ENCODE data around the gene OCEL1.

Gene OCEL1, protein sequence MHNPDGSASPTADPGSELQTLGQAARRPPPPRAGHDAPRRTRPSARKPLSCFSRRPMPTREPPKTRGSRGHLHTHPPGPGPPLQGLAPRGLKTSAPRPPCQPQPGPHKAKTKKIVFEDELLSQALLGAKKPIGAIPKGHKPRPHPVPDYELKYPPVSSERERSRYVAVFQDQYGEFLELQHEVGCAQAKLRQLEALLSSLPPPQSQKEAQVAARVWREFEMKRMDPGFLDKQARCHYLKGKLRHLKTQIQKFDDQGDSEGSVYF

DNA sequence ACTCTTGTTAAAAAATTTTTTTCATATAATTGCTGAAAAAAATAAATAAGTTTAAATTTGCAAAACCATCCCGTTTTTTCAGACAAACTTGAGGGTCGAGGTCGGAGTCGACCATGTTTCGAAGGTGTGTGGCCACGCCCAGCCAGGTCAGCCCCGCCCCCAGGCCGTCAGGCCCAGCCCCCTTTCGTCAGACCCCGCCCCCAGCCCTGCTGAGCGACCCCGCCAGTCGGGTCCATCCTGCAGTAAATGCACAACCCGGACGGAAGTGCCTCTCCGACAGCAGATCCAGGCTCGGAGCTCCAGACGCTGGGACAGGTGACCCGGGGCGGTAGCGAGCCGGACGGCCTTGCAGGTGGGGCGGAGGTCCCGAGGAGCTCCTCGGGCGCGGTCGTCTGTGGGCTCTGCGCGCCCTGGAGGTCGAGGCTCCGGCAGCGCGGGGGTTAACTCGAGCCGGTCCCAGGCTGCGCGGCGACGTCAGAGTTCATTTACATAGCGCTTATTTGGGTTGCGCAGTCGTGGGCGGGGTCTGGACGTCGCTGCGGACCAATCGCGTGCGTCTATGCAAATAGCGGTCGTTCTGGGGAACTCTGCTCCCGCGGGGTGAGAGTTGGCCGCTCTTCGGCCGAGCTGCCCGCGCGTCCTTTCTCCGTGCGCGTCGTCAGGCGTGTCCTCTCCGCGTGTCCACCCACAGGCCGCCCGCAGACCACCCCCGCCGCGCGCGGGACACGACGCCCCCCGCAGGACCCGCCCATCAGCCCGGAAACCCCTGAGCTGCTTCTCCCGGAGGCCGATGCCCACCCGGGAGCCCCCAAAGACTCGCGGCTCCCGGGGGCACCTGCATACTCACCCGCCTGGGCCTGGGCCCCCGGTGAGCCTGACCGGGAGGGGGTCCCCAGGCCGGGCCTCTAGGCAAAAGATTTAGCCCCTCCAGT, at the start of gene OCEL1:
Gene OCEL1, plus strand, starts transcription at position 225 of the 932 bp plus-strand sequence. Its CDS starts 22 bp downstream, at position 247.
- peak within 1 kb of the TSS; percentile 48 to 84 (median 80) for H3K27ac Mint-ChIP-seq
- H3K36me3 Mint-ChIP-seq (ENCODE audit: low read depth): peaks cover 17% of the 10 kb centered on the region
- no peaks in the 10 kb centered on the region for H3K27me3 Mint-ChIP-seq (ENCODE audit: low read depth)
- H3K9me3 Mint-ChIP-seq: no peaks in the 10 kb centered on the region
- H3K4me1 Mint-ChIP-seq: peaks cover 4% of the 10 kb centered on the region
- TF ChIP-seq, protein P1, sequence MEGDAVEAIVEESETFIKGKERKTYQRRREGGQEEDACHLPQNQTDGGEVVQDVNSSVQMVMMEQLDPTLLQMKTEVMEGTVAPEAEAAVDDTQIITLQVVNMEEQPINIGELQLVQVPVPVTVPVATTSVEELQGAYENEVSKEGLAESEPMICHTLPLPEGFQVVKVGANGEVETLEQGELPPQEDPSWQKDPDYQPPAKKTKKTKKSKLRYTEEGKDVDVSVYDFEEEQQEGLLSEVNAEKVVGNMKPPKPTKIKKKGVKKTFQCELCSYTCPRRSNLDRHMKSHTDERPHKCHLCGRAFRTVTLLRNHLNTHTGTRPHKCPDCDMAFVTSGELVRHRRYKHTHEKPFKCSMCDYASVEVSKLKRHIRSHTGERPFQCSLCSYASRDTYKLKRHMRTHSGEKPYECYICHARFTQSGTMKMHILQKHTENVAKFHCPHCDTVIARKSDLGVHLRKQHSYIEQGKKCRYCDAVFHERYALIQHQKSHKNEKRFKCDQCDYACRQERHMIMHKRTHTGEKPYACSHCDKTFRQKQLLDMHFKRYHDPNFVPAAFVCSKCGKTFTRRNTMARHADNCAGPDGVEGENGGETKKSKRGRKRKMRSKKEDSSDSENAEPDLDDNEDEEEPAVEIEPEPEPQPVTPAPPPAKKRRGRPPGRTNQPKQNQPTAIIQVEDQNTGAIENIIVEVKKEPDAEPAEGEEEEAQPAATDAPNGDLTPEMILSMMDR (IDR thresholded peaks at IDR 0.05; ENCODE audit: unreplicated experiment in 3 of 3): no peak
- H3K4me3 Mint-ChIP-seq: peak within 1 kb of the TSS; percentile 88 to 92 (median 90)

DNA sequence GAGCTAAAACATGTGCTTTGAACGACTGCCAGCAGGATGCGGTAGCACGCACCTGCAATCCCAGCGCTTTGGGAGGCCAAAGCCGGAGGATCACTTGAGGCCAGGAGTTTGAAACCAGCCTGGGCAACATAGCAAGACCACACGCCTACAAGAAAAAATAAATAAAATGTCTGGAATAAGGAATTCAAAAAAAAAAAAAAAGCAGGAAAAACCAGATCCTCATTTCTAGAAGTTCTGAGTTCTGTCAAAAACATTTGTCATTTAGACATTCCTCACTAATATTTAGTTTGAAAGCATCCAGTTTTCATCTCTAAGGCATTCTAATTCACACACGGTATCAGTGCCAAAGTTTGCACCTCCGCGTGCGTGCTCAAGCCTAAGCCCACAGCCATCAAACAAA, 47.7 kb upstream of the OCEL1 start:
- H3K36me3 Mint-ChIP-seq (ENCODE audit: low read depth): peaks cover 24% of the 10 kb centered on the region
- no peaks in the 10 kb centered on the region for H3K4me1 Mint-ChIP-seq
- H3K27ac Mint-ChIP-seq: no peak overlapping the region
- no peaks in the 10 kb centered on the region for H3K27me3 Mint-ChIP-seq (ENCODE audit: low read depth)
- TF ChIP-seq, protein P1 (IDR thresholded peaks at IDR 0.05; ENCODE audit: unreplicated experiment in 3 of 3): no peak
- no peak overlapping the region for H3K4me3 Mint-ChIP-seq
- H3K9me3 Mint-ChIP-seq: no peaks in the 10 kb centered on the region

DNA sequence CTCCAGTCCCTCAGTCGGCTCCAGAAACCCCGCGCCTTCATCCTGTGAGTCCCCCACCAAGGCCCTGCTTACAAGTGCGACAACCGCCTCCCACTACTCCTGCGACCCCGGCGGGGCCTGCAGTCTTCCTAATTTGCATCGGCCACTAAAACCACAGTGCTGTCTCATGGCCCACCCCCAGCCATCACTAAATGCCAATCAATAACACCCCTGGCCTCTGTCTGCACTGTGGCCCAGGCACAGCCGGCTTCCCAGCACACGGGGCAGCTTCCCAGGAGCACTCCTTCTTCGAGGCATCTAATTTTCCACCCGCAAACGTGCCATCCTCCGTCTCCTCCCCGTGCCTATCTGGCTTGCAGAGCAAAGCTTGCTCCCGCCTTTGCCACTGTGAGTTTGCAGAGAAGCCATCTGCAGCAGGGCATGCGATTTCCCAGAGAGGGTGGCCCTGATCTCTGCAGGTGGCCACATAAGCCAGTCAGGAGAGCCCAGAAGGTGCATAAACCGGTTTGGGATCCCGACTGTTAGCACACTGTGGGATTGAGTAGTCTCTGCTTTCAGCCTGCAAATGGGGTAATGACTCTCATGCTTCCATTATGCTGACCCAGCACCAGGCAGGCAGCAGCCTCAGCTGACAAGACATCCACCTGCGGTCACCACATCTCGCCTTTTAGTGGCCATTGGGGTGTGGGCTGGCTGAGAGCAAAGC, 44.9 kb upstream of the OCEL1 start:
- Mint-ChIP-seq H3K27ac (no peak overlapping the region), H3K27me3 (ENCODE audit: low read depth) (peaks cover 3% of the 10 kb centered on the region), H3K36me3 (ENCODE audit: low read depth) (peaks cover 29% of the 10 kb centered on the region), H3K4me1 (peaks cover 5% of the 10 kb centered on the region), H3K9me3 (no peaks in the 10 kb centered on the region), H3K4me3 (no peak overlapping the region)
- TF ChIP-seq, protein P1 (IDR thresholded peaks at IDR 0.05; ENCODE audit: unreplicated experiment in 3 of 3): no peak

DNA sequence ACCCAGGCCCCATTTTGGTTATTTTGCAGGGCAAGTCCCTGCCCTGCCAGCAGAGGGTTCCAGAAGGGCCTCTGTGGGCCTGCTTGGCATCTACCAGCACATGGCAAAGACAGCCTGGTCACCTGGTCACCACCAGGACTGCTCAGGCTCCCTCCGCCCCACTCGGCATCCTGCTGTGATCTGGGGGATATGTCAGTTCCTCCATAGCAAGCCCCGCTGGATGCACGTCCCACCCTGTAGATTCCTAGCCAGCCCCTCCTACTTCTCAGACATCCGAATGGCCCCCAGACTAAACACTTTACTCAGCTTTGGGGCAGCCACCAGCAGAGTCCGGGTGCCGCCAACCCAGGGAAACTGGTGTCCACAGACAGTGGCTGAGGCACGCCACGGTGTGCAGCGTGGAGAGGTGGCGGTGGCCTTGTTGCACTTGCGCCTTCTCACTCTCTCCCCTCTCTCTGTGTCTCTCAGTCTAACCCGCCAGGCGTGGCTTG, 42.7 kb upstream of the OCEL1 start:
- Mint-ChIP-seq H3K4me3 (no peak overlapping the region), H3K27me3 (ENCODE audit: low read depth) (peaks cover 8% of the 10 kb centered on the region), H3K27ac (peak overlapping the region in 1 of 3 experiments; percentile 27), H3K4me1 (peaks cover 5% of the 10 kb centered on the region), H3K9me3 (no peaks in the 10 kb centered on the region), H3K36me3 (ENCODE audit: low read depth) (peaks cover 36% of the 10 kb centered on the region)
- TF ChIP-seq, protein P1 (IDR thresholded peaks at IDR 0.05; ENCODE audit: unreplicated experiment in 3 of 3): no peak

DNA sequence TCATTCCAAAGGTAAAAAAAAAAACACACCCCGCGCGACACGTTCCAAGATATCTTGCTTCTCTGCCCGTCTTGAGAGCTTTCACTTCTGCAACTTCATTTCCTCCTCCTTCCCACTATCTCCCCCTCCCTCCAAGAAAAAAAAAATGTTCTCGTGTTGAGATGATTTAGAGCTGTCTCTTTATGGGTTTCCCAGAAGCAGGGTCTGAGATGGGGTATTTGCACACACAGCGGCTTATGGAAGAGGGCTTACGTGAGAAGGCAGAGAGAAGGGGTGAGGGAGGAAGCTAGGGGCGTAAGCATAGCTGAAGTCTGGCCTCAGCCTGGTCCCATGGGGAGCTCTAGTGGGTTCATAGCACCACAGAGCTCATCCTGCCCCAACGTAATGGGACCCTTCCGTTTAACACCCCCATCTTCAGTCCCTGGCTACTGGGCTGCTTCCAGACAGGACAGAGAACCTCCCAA, 42.1 kb upstream of the OCEL1 start:
- Mint-ChIP-seq H3K4me3 (no peak overlapping the region), H3K36me3 (ENCODE audit: low read depth) (peaks cover 39% of the 10 kb centered on the region), H3K9me3 (no peaks in the 10 kb centered on the region), H3K27me3 (ENCODE audit: low read depth) (peaks cover 8% of the 10 kb centered on the region), H3K4me1 (peaks cover 5% of the 10 kb centered on the region), H3K27ac (peak overlapping the region in 2 of 3 experiments; percentile 8 to 27)
- TF ChIP-seq, protein P1 (IDR thresholded peaks at IDR 0.05; ENCODE audit: unreplicated experiment in 3 of 3): no peak
